HG02885 (cell line): ENCODE measurements around the gene CFAP221.

Experiments used
- ATAC-seq: cut with Tn5 transposase; IDR thresholded peaks from one replicate; pipeline ENCODE4 v1.9.1; 2021; ENCODE audit warnings: mild to moderate bottlenecking; ENCODE audit not compliant: unreplicated experiment, poor library complexity

The CFAP221 gene

DNA sequence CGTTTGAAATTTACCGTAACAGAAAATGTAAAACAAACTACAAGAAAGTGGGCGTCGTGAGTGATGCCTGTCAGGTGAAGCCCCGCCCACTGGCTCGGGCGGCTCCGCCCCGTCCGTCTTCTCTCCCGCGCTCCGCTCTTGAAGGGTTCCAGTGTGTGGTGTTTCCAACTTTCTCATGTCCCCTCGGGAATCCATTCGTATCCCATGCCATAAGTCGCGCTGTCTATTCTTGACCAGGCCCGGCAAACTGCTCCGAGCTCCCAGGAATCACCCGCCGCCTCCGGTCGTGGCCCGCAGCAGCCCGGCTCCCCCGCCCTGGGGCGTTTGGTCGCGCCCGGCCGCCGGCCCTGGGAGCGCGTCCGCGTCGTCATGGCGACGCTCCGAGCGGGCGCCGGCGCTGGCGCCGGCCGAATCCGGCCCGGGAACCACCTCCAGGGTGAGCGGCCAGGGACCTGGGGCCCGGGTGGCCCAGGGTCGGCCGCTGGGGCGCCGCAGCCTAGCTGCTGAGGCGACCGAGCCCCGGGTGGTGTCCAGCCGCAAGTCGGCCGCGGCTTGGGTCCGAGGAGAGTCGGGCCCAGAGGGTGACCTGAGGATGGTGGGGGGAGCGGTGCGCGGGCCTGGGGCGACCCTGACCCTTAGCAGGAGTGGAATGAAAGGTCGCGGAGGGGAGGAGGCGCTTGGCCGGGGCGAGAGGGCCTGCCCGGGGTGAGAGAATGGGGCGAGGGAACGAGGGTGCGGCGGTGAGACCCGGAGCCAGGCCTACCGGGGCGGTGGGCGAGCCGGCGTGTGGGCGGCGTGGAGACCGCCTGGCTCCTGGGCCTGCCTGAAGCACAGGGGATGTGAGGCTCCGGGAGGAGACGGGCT, at the start of gene CFAP221:
Gene CFAP221, plus strand, starts transcription at position 375 of the 864 bp plus-strand sequence. CDS start 1,683 bp downstream, outside the sequence.
- peak; percentile 62 for ATAC-seq

GRCh38 chr2:119495948-119496347, 48.3 kb upstream of the CFAP221 start:
- ATAC-seq = no peak

GRCh38 chr2:119496682-119497081, 47.6 kb upstream of the CFAP221 start:
- no peak for ATAC-seq

DNA sequence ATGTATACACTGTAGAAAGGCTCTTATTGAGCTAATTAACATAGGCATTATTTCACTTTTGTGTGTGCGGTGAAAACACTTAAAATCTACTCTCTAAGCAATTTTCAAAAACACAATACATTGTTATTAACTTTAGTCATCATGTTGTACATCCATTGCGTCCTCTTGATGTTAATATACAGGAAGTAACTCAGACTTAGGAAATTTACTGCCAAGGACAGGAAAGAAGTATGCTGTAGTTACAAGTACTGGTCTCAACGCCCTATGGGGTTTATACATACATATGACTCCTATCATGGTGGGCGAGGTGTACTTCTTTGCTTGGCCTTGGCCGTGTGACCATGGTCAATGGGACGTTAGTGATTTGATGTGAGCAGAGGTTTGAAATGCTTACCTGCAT, 35.5 kb upstream of the CFAP221 start:
- no peak for ATAC-seq

DNA sequence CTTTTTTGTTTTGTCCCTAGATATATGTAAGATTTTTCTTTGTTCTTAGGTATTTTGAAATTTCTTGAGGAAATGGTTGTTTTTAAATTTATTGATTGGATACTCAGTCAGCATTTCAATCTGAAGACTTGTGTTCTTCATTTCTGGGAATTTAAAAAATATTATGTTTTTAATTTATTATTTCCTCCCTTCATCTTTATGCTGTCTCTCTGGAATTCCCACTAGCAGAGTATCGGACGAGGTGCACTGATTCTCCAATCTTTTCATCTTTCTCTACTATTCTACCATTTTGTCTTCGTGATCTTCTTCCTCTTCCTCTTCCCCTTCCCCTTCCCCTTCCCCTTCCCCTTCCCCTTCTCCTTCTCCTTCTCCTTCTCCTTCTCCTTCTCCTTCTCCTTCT, 32.3 kb upstream of the CFAP221 start:
- ATAC-seq = no peak

GRCh38 chr2:119512946-119513345, 31.3 kb upstream of the CFAP221 start:
- ATAC-seq = no peak

GRCh38 chr2:119513832-119514231, 30.4 kb upstream of the CFAP221 start:
- ATAC-seq = no peak

GRCh38 chr2:119516121-119516520, 28.1 kb upstream of the CFAP221 start:
- ATAC-seq = no peak

- ATAC-seq = peak; percentile 93
Measured at GRCh38 chr2:119517433-119517832, 26.8 kb upstream of the CFAP221 start.

- ATAC-seq = no peak
Measured at GRCh38 chr2:119518401-119519056, 25.7 kb upstream of the CFAP221 start.

DNA sequence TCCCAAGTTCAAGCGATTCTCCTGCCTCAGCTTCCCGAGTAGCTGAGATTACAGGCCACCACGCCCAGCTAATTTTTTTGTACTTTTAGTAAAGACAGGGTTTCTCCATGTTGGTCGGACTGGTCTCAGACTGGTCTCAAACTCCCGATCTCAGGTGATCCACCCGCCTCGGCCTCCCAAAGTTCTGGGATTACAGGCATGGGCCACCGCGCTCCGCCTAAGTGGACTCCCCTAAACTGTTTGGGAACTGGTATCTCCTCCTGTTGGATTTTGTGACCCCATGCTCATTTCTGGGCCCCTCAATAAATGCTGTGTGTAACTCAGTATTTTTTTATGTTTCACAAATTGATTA, 25.2 kb upstream of the CFAP221 start:
- ATAC-seq = no peak

DNA sequence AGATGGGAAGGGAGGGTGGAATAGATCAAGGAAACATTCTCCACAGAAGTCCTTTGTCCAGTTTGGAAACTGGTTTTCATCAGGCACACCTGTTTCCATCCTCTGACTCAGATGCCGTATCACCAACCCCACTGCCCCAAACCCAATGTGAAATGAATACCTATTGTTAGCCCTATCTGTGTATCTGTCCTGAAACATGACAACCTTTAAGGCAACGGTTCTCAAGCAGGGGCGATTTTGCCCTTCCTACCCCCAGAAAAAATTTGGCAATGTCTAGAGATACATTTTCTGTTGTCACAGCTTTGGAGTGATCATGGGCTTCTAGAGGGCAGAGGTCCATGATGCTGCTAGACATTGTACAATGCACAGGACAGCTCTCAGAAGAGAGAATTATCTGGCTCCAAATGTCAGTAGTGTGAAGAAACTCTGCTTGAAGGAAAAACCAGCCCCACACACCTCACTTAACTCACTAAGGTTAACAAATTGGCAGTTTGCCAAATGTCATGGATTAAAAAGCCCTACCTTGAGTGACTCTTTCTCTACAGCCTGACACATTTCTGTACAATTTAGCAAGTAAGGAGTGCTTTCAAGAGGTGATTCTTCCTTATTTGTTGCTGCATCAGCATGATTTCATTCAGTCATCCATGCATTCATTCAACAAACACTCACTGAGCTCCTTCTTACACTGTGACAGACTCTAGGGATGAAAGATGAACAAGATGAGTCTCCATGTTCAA, 23.4 kb upstream of the CFAP221 start:
- ATAC-seq = no peak

- ATAC-seq = no peak
Measured at GRCh38 chr2:119521433-119522050, 22.7 kb upstream of the CFAP221 start.

DNA sequence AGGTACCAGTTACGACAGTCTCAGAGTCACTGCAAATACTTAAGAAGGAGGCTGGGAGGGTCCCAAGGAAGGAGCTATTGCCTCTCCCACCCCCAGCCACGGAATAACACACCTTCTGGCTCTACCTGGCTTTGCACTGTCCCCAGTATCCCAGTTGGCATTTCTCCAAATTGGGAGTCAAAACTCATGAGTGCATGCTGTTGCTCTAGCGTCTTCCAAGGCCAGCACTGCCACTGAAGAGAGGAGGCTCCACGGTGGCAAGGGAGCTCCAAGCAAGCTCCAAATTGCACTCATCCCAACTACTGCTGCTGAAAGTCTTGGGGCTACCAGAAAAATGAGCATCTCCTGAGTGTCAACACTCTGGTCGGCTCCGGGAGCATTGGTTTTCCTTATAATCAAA, 21.6 kb upstream of the CFAP221 start:
- no peak for ATAC-seq

DNA sequence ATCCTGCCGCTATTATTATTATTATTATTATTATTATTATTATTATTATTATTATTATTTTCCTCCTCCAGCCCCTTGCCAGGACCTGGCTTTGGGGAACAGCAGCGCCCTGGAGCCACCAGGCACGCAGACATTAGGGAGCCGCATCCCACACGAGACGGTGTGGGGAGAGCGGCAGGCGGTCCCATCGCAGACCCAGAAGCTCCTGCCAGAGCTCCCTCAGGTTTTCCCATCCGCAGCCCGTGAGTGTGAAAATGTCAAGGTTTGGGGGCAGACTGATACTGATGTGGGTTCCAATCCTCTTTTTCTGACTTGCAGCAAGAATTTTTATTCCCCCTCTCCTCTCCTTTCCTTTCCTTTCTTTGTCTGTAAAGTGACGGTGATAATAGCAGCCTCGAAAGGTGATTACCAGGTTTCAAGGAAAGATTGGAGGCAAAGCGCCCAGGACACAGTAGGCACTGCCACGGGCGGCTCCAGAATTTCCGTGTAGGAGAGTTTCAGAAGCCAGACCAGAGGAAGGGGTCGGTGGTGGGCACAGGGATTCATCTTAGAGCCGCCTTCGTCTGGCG, 20.8 kb upstream of the CFAP221 start:
- ATAC-seq = no peak

DNA sequence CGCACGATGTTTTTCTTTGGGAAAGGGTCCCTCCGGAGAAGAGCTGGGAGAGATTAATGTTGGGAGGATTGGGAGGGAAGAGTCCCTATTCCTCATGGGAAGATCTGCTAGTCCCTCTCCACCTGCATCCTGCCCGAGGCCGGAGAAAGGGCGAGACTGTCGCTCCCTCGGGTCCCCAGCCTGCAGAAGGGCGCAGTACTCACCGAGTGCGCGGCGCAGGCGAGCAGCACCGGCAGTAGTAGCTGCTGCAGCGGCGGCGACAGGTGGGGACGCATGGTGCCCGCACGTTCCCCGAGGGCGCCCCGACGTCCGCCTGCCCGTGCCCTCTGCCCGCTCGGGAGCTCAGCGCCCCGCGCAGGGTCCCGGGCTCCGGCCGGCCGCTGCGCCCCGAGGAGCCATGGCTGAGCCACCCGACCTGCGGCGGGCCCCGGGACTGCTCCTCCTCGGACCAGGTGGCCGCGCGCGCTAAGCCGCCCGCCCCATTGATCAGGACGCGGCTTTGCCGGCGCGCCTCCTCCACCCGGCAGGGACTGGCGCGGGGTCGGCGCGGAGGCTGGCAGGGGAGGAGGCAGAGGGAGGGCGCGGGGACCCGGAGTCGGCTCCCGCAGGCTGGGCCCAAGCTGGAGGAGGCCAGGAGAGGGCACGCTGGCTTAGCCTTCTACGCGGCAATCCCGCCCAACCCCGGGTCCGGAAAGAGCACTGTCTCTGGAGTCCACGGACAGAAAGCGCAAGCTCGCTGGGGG, 20.1 kb upstream of the CFAP221 start, which contains the start of gene SCTR:
Gene SCTR, minus strand, starts transcription at position 532 of the 743 bp plus-strand sequence. Its CDS starts 257 bp downstream, at position 275.
- ATAC-seq = no peak

DNA sequence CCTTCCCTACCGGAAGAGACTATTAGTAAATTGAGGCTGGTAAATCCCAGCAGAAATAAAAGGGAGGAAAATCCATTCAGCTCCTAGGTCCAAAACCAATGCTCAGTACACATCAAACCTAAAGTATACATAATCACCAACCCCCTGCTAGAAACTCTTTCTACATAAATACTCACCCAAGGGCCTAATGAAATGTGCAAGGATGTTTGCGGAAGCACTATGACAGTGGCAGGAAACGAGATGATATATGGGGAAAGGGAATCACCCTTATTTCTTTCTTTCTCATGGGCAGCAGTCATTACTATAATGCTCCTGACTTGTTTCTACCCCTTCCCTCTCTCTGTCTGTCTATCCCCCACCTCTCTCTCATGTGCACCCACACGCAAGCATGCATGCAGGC, 18.6 kb upstream of the CFAP221 start:
- no peak for ATAC-seq

- no peak for ATAC-seq
Measured at GRCh38 chr2:119527999-119528398, 16.2 kb upstream of the CFAP221 start.

GRCh38 chr2:119531292-119531691, 13.0 kb upstream of the CFAP221 start:
- ATAC-seq = no peak

DNA sequence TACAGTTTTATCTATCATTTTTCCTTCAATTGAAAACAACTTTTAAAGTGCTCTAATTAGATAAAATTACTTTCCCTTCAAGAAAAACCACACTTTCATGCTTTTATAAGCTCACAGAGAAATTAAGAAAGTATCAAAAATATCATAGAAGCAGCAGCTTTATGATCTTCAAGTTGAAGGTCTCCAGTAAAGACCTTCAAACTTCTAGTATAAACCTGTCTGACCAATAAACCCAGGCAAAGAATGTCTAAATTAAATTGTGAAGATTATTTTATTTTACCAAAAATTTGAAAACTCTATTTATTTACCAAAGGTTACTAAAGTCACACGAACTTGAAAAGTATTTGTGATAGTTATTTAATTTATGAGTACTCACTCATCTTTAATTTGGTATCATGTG, 10.7 kb upstream of the CFAP221 start:
- no peak for ATAC-seq
